ENCODE data around the gene ROBO4.

- no peak for TF ChIP-seq CTCF (IDR thresholded peaks at IDR 0.05)
- TF ChIP-seq POLR2A (IDR thresholded peaks at IDR 0.05) = no peak
Measured at GRCh38 chr11:124884869-124885479, 12.7 kb downstream of the ROBO4 start.
